Suppressor macrophage treated with lipopolysaccharide for 1 hour (primary cell): ENCODE data around the gene GRB14.

Experiments used
- DNase-seq, 3 donors: peaks; one replicate each; pipeline ENCODE4 v3.0.0-alpha.2; 2020 to 2022

Gene GRB14

GRCh38 chr2:164613321-164613982, 7.8 kb downstream of the GRB14 start:
- no peak for DNase-seq

GRCh38 chr2:164609790-164610189, 11.5 kb downstream of the GRB14 start:
- no peak for DNase-seq

GRCh38 chr2:164606557-164606956, 14.7 kb downstream of the GRB14 start:
- no peak for DNase-seq

- DNase-seq, result no peak
Observed at GRCh38 chr2:164605295-164605694, 16.0 kb downstream of the GRB14 start.

- no peak for DNase-seq
Observed at GRCh38 chr2:164600763-164601162, 20.5 kb downstream of the GRB14 start.

- peak; percentile 79 to 82 (median 81) for DNase-seq
Observed at GRCh38 chr2:164599954-164600589, 21.2 kb downstream of the GRB14 start.

- DNase-seq, result peak; percentile 29 to 41 (median 36)
Observed at GRCh38 chr2:164597983-164598382, 23.3 kb downstream of the GRB14 start.

- no peak for DNase-seq
Observed at GRCh38 chr2:164595031-164595430, 26.3 kb downstream of the GRB14 start.

GRCh38 chr2:164593959-164594358, 27.3 kb downstream of the GRB14 start:
- DNase-seq, result no peak

- no peak for DNase-seq
Observed at GRCh38 chr2:164593541-164593940, 27.7 kb downstream of the GRB14 start.

GRCh38 chr2:164589522-164589921, 31.8 kb downstream of the GRB14 start:
- DNase-seq, result no peak

GRCh38 chr2:164581050-164581449, 40.2 kb downstream of the GRB14 start:
- DNase-seq, result no peak

- no peak for DNase-seq
Observed at GRCh38 chr2:164574931-164575330, 46.4 kb downstream of the GRB14 start.

GRCh38 chr2:164570475-164570874, 50.8 kb downstream of the GRB14 start:
- no peak for DNase-seq

- no peak for DNase-seq
Observed at GRCh38 chr2:164569378-164569777, 51.9 kb downstream of the GRB14 start.

GRCh38 chr2:164568317-164568716, 53.0 kb downstream of the GRB14 start:
- no peak for DNase-seq

- DNase-seq, result no peak
Observed at GRCh38 chr2:164567335-164567989, 53.8 kb downstream of the GRB14 start.

- DNase-seq, result no peak
Observed at GRCh38 chr2:164565359-164565758, 55.9 kb downstream of the GRB14 start.

GRCh38 chr2:164562666-164563065, 58.6 kb downstream of the GRB14 start:
- DNase-seq, result no peak

GRCh38 chr2:164561991-164562390, 59.3 kb downstream of the GRB14 start:
- DNase-seq, result no peak

- no peak for DNase-seq
Observed at GRCh38 chr2:164561416-164561815, 59.9 kb downstream of the GRB14 start.

GRCh38 chr2:164560902-164561301, 60.4 kb downstream of the GRB14 start:
- no peak for DNase-seq

GRCh38 chr2:164560181-164560792, 61.0 kb downstream of the GRB14 start:
- DNase-seq, result peak; percentile 46 to 62 (median 46)

GRCh38 chr2:164558450-164558849, 62.8 kb downstream of the GRB14 start:
- no peak for DNase-seq
